ENCODE results near the gene SIX5. TPM values are rescaled to one million over a fixed set of nuclear protein-coding genes. Genes with fewer than 3 reads are reported as not detected.

Gene SIX5
- total and polyA plus RNA-seq, 9 of the 15 experiments (the other 6 are each of a cell fraction or from before 2014, with no cell fraction given) = 1.4 to 17.2 (median 7.4) TPM; not detected in 2

GRCh38 chr19:45768984-45769782 lies at the start of gene SIX5 (continued):
- TF ChIP-seq, protein P1, sequence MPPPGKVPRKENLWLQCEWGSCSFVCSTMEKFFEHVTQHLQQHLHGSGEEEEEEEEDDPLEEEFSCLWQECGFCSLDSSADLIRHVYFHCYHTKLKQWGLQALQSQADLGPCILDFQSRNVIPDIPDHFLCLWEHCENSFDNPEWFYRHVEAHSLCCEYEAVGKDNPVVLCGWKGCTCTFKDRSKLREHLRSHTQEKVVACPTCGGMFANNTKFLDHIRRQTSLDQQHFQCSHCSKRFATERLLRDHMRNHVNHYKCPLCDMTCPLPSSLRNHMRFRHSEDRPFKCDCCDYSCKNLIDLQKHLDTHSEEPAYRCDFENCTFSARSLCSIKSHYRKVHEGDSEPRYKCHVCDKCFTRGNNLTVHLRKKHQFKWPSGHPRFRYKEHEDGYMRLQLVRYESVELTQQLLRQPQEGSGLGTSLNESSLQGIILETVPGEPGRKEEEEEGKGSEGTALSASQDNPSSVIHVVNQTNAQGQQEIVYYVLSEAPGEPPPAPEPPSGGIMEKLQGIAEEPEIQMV (tag; conservative IDR thresholded peaks at IDR 0.05; ENCODE audit: low read depth) = no peak
- TF ChIP-seq NCOR1 (IDR thresholded peaks at IDR 0.05) (no peak), FOXK2 (conservative IDR thresholded peaks at IDR 0.05 in 1 of 2, IDR thresholded peaks at IDR 0.05 in 1 of 2; ENCODE audit: low read depth in 2 of 2) (no peak; a peak in 1 of 4 replicates), ZKSCAN1 (IDR thresholded peaks at IDR 0.05; ENCODE audit: low read depth, low read length) (peak; percentile 47; the same call in 1 of the 2 replicates), SRSF3 (IDR thresholded peaks at IDR 0.05; ENCODE audit: insufficient read depth, low read length) (no peak), RFX1 (IDR thresholded peaks at IDR 0.05) (no peak), TBL1XR1 (IDR thresholded peaks at IDR 0.05; ENCODE audit: low read length in 2 of 2) (no peak), SNIP1 (IDR thresholded peaks at IDR 0.05; ENCODE audit: low read depth) (no peak), TEAD1 (CRISPR knock-in tag; IDR thresholded peaks at IDR 0.05) (peak; percentile 61 to 86; a peak in 2 of 4 replicates), DIDO1 (tag; IDR thresholded peaks at IDR 0.05; ENCODE audit: low read depth) (no peak), FOXP4 (CRISPR knock-in tag; IDR thresholded peaks at IDR 0.05; ENCODE audit: borderline replicate concordance) (no peak), ZNF12 (CRISPR knock-in tag; IDR thresholded peaks at IDR 0.05) (no peak), EHMT2 (IDR thresholded peaks at IDR 0.05) (no peak), HES1 (IDR thresholded peaks at IDR 0.05; ENCODE audit: low read depth) (peak; percentile 23; the same call in 1 of the 2 replicates), AFF1 (IDR thresholded peaks at IDR 0.05; ENCODE audit: low read depth in 1 of 2, partially characterized antibody in 2 of 2) (peak in 1 of 2 experiments; percentile 68), MCM3 (IDR thresholded peaks at IDR 0.05) (no peak), MAFF (IDR thresholded peaks at IDR 0.05; ENCODE audit: low read length) (no peak)
- TF ChIP-seq, protein P2, sequence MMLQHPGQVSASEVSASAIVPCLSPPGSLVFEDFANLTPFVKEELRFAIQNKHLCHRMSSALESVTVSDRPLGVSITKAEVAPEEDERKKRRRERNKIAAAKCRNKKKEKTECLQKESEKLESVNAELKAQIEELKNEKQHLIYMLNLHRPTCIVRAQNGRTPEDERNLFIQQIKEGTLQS (IDR thresholded peaks at IDR 0.05) = no peak
- TF ChIP-seq, protein P2 (CRISPR knock-in tag; conservative IDR thresholded peaks at IDR 0.05) = no peak
